ENCODE measurements around the gene LST1.

DNA sequence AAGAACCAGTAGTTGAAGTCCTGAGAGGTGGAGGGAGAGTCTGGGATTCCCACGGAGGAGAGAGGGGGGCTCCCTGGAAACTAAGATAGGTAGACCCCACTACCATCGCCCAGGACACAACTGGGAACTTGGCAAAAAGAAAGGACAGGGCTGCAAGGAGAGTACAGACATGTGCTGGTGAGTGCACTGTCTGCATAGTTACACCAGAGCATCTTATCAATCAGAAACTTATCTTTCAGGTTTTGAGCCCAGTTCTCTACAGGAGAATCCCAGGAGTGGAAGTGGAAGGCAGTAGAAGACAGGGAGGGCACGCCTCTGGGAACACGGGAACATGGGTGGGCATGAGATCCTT lies 26.5 kb upstream of the LST1 start:
- TF ChIP-seq CTCF (IDR thresholded peaks at IDR 0.05) (no peak), EP300 (IDR thresholded peaks at IDR 0.05) (no peak)

Measured in upper lobe of left lung (tissue), 4 donors.